ENCODE data around the gene CTSE. TPM values are rescaled to one million over a fixed set of nuclear protein-coding genes. Genes with fewer than 3 reads are reported as not detected.

Gene CTSE
- total and polyA plus RNA-seq, 2 of the 13 experiments (the other 11 are each of a cell fraction or from before 2014, with no cell fraction given), result 0.50 to 0.69 TPM

GRCh38 chr1:205969229-205969628 lies 54.5 kb downstream of the CTSE start:
- in situ Hi-C loops (cut with HindIII; ENCODE audit: extremely low pct_ligation_motif_present, low pct_unique_long_range_greater_than_20kb) (loop anchor here (5.0 kb wide), 1 partner anchor 42 kb away; no protein-coding TSS in a partner anchor), intact Hi-C loops (cut with micrococcal nuclease; ENCODE audit: unreplicated experiment) (no loop called here)
- ATAC-seq (no peak), FAIRE-seq (no peak), DNase-seq (ENCODE audit: low spot score) (no peak)
- ChIA-PET CTCF (ENCODE audit: low intra/inter-chr PET ratio, low total read pairs) (no interaction called here), POLR2A (no interaction called here)
- no peaks in the 10 kb centered on the region for H3K4me1 ChIP-seq (ENCODE audit: insufficient read depth, low read length)
- no TSS peak for BruUV-seq (replicated peaks)
- H3K4me3 ChIP-seq (replicated peaks in 1 of 3; ENCODE audit: insufficient read depth in 1 of 3, low read depth in 2 of 3, low read length in 3 of 3), result no peak overlapping the region
- no peaks in the 10 kb centered on the region; a peak in 1 of 5 replicates for H3K36me3 ChIP-seq (replicated peaks in 1 of 2; ENCODE audit: control insufficient read depth in 1 of 2, insufficient read depth in 2 of 2, low read length in 2 of 2)
- H4K20me1 ChIP-seq (ENCODE audit: insufficient read depth, low read length), result no peaks in the 10 kb centered on the region
- no peak overlapping the region for H2AFZ ChIP-seq (ENCODE audit: low read length)
- no peaks in the 10 kb centered on the region for H3K79me2 ChIP-seq (ENCODE audit: insufficient read depth, low read length)
- H3K27ac ChIP-seq (ENCODE audit: extremely low read length, insufficient read depth, low read length), result no peak overlapping the region
- TF ChIP-seq PRDM4 (CRISPR knock-in tag; IDR thresholded peaks at IDR 0.05; ENCODE audit: borderline replicate concordance), result no peak
- TF ChIP-seq ETV6 (CRISPR knock-in tag; conservative IDR thresholded peaks at IDR 0.05), result no peak
- no peaks in the 10 kb centered on the region for H3K9me3 ChIP-seq (ENCODE audit: low read length)
- no peak overlapping the region for H3K9ac ChIP-seq (ENCODE audit: insufficient read depth, low read depth, low read length)
- no peak overlapping the region for H3K4me2 ChIP-seq (ENCODE audit: low read depth, low read length)
- H3K27me3 ChIP-seq (ENCODE audit: control insufficient read depth in 1 of 2, insufficient read depth in 2 of 2, low read length in 2 of 2), result peaks cover 1 to 26% of the 10 kb centered on the region in 2 experiments; a peak in 3 of 5 replicates
- WGBS (ENCODE audit: low lambda C conversion rate), result 60% methylated on average over 8 of the region's 8 CpGs

GRCh38 chr1:205967554-205968335 lies 56.0 kb downstream of the CTSE start:
- H3K79me2 ChIP-seq (ENCODE audit: insufficient read depth, low read length), result no peaks in the 10 kb centered on the region
- WGBS (ENCODE audit: low lambda C conversion rate), result 5% methylated on average over 10 of the region's 10 CpGs
- ATAC-seq (no peak), FAIRE-seq (no peak), DNase-seq (ENCODE audit: low spot score) (no peak)
- intact Hi-C loops (cut with micrococcal nuclease; ENCODE audit: unreplicated experiment), result no loop called here
- no peaks in the 10 kb centered on the region for H3K9me3 ChIP-seq (ENCODE audit: low read length)
- H3K36me3 ChIP-seq (replicated peaks in 1 of 2; ENCODE audit: control insufficient read depth in 1 of 2, insufficient read depth in 2 of 2, low read length in 2 of 2), result no peaks in the 10 kb centered on the region
- no peaks in the 10 kb centered on the region for H4K20me1 ChIP-seq (ENCODE audit: insufficient read depth, low read length)
- no peak overlapping the region for H3K4me3 ChIP-seq (replicated peaks in 1 of 3; ENCODE audit: insufficient read depth in 1 of 3, low read depth in 2 of 3, low read length in 3 of 3)
- no peak overlapping the region for H3K4me2 ChIP-seq (ENCODE audit: low read depth, low read length)
- no peaks in the 10 kb centered on the region for H3K4me1 ChIP-seq (ENCODE audit: insufficient read depth, low read length)
- in situ Hi-C loops (cut with HindIII; ENCODE audit: extremely low pct_ligation_motif_present, low pct_unique_long_range_greater_than_20kb), result loop anchor here (5.0 kb wide), 1 partner anchor 40 kb away; no protein-coding TSS in a partner anchor
- no peak overlapping the region for H3K27ac ChIP-seq (ENCODE audit: extremely low read length, insufficient read depth, low read length)
- H3K27me3 ChIP-seq (ENCODE audit: control insufficient read depth in 1 of 2, insufficient read depth in 2 of 2, low read length in 2 of 2), result peaks cover 1 to 40% of the 10 kb centered on the region in 2 experiments; a peak in 3 of 5 replicates
- no TSS peak for BruUV-seq (replicated peaks)
- no peak overlapping the region for H3K9ac ChIP-seq (ENCODE audit: insufficient read depth, low read depth, low read length)
- H2AFZ ChIP-seq (ENCODE audit: low read length), result no peak overlapping the region
- ChIA-PET POLR2A (no interaction called here), CTCF (ENCODE audit: low intra/inter-chr PET ratio, low total read pairs) (no interaction called here)
- TF ChIP-seq ZNF569 (CRISPR knock-in tag; IDR thresholded peaks at IDR 0.05; ENCODE audit: borderline replicate concordance) (no peak), ZBTB39 (CRISPR knock-in tag; IDR thresholded peaks at IDR 0.05) (no peak), TCF7 (IDR thresholded peaks at IDR 0.05; ENCODE audit: low read depth) (no peak), SOX6 (IDR thresholded peaks at IDR 0.05) (no peak), SOX6 (CRISPR knock-in tag; IDR thresholded peaks at IDR 0.05) (no peak), SMAD1 (CRISPR knock-in tag; IDR thresholded peaks at IDR 0.05; ENCODE audit: borderline replicate concordance, low read depth) (no peak), MAFK (conservative IDR thresholded peaks at IDR 0.05 in 1 of 2, IDR thresholded peaks at IDR 0.05 in 1 of 2; ENCODE audit: low read length in 2 of 2) (peak; percentile 79 to 86), FLYWCH1 (CRISPR knock-in tag; IDR thresholded peaks at IDR 0.05) (no peak), TBX2 (CRISPR knock-in tag; IDR thresholded peaks at IDR 0.05; ENCODE audit: borderline replicate concordance) (no peak)

All from HepG2 (cell line).